ENCODE results near the gene PPP1R2.

Gene PPP1R2

GRCh38 chr3:195554458-195554857, 11.3 kb upstream of the PPP1R2 start:
- Mint-ChIP-seq H3K4me1 (peaks cover 13% of the 10 kb centered on the region), H3K27ac (no peak overlapping the region), H3K36me3 (no peaks in the 10 kb centered on the region), H3K9me3 (no peaks in the 10 kb centered on the region), H3K27me3 (no peaks in the 10 kb centered on the region), H3K4me3 (no peak overlapping the region)
- ATAC-seq (ENCODE audit: low read depth), result no peak
- no peak for DNase-seq (ENCODE audit: low spot score in 2 of 2)

- Mint-ChIP-seq H3K9me3 (no peaks in the 10 kb centered on the region), H3K4me3 (no peak overlapping the region), H3K27me3 (no peaks in the 10 kb centered on the region), H3K4me1 (peaks cover 15% of the 10 kb centered on the region), H3K27ac (no peak overlapping the region), H3K36me3 (no peaks in the 10 kb centered on the region)
- no peak for DNase-seq (ENCODE audit: low spot score in 2 of 2)
- ATAC-seq (ENCODE audit: low read depth), result no peak
These were observed 10.1 kb upstream of the PPP1R2 start for GRCh38 chr3:195553268-195553667.

GRCh38 chr3:195551381-195551978, 8.4 kb upstream of the PPP1R2 start:
- Mint-ChIP-seq H3K9me3 (no peaks in the 10 kb centered on the region), H3K27ac (peak overlapping the region; percentile 73), H3K27me3 (no peaks in the 10 kb centered on the region), H3K4me3 (no peak overlapping the region), H3K36me3 (no peaks in the 10 kb centered on the region), H3K4me1 (peaks cover 23% of the 10 kb centered on the region)
- DNase-seq (ENCODE audit: low spot score in 2 of 2) (no peak), ATAC-seq (ENCODE audit: low read depth) (no peak)

- H3K36me3 Mint-ChIP-seq, result no peaks in the 10 kb centered on the region
- DNase-seq (ENCODE audit: low spot score in 2 of 2), result no peak
- H3K4me3 Mint-ChIP-seq, result no peak overlapping the region
- peak overlapping the region; percentile 89 for H3K27ac Mint-ChIP-seq
- H3K9me3 Mint-ChIP-seq, result no peaks in the 10 kb centered on the region
- peaks cover 28% of the 10 kb centered on the region for H3K4me1 Mint-ChIP-seq
- no peaks in the 10 kb centered on the region for H3K27me3 Mint-ChIP-seq
- ATAC-seq (ENCODE audit: low read depth), result no peak
These were observed 7.6 kb upstream of the PPP1R2 start for GRCh38 chr3:195550723-195551122.

GRCh38 chr3:195549931-195550519, 6.9 kb upstream of the PPP1R2 start:
- ATAC-seq (ENCODE audit: low read depth) (peak; percentile 85), DNase-seq (ENCODE audit: low spot score in 2 of 2) (peak; percentile 19 to 29)
- Mint-ChIP-seq H3K4me1 (peaks cover 30% of the 10 kb centered on the region), H3K27me3 (no peaks in the 10 kb centered on the region), H3K4me3 (peak overlapping the region; percentile 72), H3K36me3 (no peaks in the 10 kb centered on the region), H3K27ac (peak overlapping the region; percentile 89), H3K9me3 (no peaks in the 10 kb centered on the region)

GRCh38 chr3:195548987-195549386, 5.9 kb upstream of the PPP1R2 start:
- DNase-seq (ENCODE audit: low spot score in 2 of 2) (no peak), ATAC-seq (ENCODE audit: low read depth) (no peak)
- no peaks in the 10 kb centered on the region for H3K36me3 Mint-ChIP-seq
- H3K4me1 Mint-ChIP-seq, result peaks cover 34% of the 10 kb centered on the region
- H3K9me3 Mint-ChIP-seq, result no peaks in the 10 kb centered on the region
- no peak overlapping the region for H3K4me3 Mint-ChIP-seq
- no peaks in the 10 kb centered on the region for H3K27me3 Mint-ChIP-seq
- H3K27ac Mint-ChIP-seq, result no peak overlapping the region

- DNase-seq (ENCODE audit: low spot score in 2 of 2) (no peak), ATAC-seq (ENCODE audit: low read depth) (no peak)
- no peaks in the 10 kb centered on the region for H3K36me3 Mint-ChIP-seq
- H3K4me1 Mint-ChIP-seq, result peaks cover 34% of the 10 kb centered on the region
- H3K4me3 Mint-ChIP-seq, result no peak overlapping the region
- H3K27me3 Mint-ChIP-seq, result no peaks in the 10 kb centered on the region
- no peak overlapping the region for H3K27ac Mint-ChIP-seq
- H3K9me3 Mint-ChIP-seq, result no peaks in the 10 kb centered on the region
These were observed 5.4 kb upstream of the PPP1R2 start for GRCh38 chr3:195548501-195548900.

- no peaks in the 10 kb centered on the region for H3K27me3 Mint-ChIP-seq
- H3K9me3 Mint-ChIP-seq, result no peaks in the 10 kb centered on the region
- ATAC-seq (ENCODE audit: low read depth) (no peak), DNase-seq (ENCODE audit: low spot score in 2 of 2) (no peak)
- no peaks in the 10 kb centered on the region for H3K36me3 Mint-ChIP-seq
- H3K4me3 Mint-ChIP-seq, result no peak overlapping the region
- no peak overlapping the region for H3K27ac Mint-ChIP-seq
- peaks cover 33% of the 10 kb centered on the region for H3K4me1 Mint-ChIP-seq
These were observed 4.9 kb upstream of the PPP1R2 start for GRCh38 chr3:195548006-195548405.

DNA sequence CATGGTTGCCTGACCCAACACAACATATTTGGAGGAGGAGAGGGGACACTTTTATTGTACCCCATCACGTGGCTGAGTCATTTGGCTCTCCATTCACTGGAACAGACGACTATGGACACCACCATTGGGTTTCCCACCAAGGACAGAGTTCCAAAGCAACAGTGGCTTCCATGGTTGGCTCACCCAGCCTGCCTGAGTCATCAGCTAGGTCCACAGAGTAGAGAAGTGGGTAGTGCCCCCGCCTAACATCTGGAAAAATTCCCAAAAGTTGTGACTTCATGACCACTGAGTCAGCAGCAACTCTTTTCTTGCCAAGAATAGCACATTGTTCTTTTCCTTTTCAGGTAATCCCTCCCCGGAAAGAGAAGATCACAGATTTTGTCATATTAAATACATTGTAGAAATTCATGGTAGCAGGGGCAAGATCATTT, 3.0 kb upstream of the PPP1R2 start:
- Mint-ChIP-seq H3K27me3 (no peaks in the 10 kb centered on the region), H3K36me3 (no peaks in the 10 kb centered on the region), H3K4me1 (peaks cover 33% of the 10 kb centered on the region), H3K9me3 (no peaks in the 10 kb centered on the region), H3K4me3 (no peak overlapping the region), H3K27ac (no peak overlapping the region)
- ATAC-seq (ENCODE audit: low read depth), result no peak
- DNase-seq (ENCODE audit: low spot score in 2 of 2), result no peak

DNA sequence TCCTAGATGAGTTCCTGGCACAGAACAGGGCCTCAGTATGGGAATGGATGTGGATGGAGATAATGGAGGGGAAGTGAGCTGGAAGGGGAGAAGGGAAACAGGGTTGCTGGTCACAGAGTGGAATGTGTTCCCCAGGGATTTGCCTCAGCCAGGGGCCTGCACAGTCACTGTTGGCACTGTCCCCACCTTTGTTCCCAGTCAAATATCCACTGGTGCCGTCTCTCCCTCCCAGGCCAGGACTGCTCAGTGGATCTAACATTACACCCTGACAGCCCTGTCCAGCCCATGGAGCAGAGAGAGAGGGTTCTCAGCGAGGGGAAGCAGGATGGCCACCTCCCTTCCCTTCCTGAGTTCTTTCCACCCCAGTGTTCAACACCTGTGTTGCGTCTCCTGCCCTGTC, 1.5 kb upstream of the PPP1R2 start:
- no peaks in the 10 kb centered on the region for H3K36me3 Mint-ChIP-seq
- DNase-seq (ENCODE audit: low spot score in 2 of 2) (no peak), ATAC-seq (ENCODE audit: low read depth) (no peak)
- no peaks in the 10 kb centered on the region for H3K27me3 Mint-ChIP-seq
- no peaks in the 10 kb centered on the region for H3K9me3 Mint-ChIP-seq
- peak overlapping the region; percentile 88 for H3K4me3 Mint-ChIP-seq
- no peak overlapping the region for H3K27ac Mint-ChIP-seq
- peaks cover 41% of the 10 kb centered on the region for H3K4me1 Mint-ChIP-seq

DNA sequence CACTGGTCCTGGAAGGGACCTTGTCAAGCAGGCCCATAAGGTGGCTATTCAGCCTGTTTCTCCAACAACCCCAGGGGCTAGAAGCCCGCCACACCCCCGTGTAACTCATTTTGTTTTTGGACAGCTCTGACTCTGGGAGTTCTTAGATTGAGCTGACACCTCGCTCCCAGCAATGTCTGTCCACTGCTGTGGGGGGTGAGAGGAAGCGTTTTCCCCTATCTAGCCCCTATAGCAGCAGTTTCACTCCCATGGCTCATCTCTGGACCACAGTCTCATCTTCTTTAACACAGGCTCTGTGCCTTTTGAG, 1.1 kb upstream of the PPP1R2 start:
- Mint-ChIP-seq H3K9me3 (no peaks in the 10 kb centered on the region), H3K4me1 (peaks cover 46% of the 10 kb centered on the region), H3K27me3 (no peaks in the 10 kb centered on the region), H3K27ac (peak overlapping the region; percentile 95), H3K36me3 (no peaks in the 10 kb centered on the region), H3K4me3 (peak overlapping the region; percentile 88)
- ATAC-seq (ENCODE audit: low read depth), result no peak
- DNase-seq (ENCODE audit: low spot score in 2 of 2), result no peak

GRCh38 chr3:195543500-195544229, 540 bp upstream of the PPP1R2 start:
- H3K9me3 Mint-ChIP-seq, result no peaks in the 10 kb centered on the region
- ATAC-seq (ENCODE audit: low read depth) (no peak), DNase-seq (ENCODE audit: low spot score in 2 of 2) (no peak)
- peak overlapping the region; percentile 88 for H3K4me3 Mint-ChIP-seq
- no peaks in the 10 kb centered on the region for H3K36me3 Mint-ChIP-seq
- H3K27ac Mint-ChIP-seq, result peak overlapping the region; percentile 95
- no peaks in the 10 kb centered on the region for H3K27me3 Mint-ChIP-seq
- peaks cover 48% of the 10 kb centered on the region for H3K4me1 Mint-ChIP-seq

GRCh38 chr3:195542316-195542697, 818 bp downstream of the PPP1R2 start:
- H3K27me3 Mint-ChIP-seq, result no peaks in the 10 kb centered on the region
- H3K27ac Mint-ChIP-seq, result peak overlapping the region; percentile 95
- DNase-seq (ENCODE audit: low spot score in 2 of 2) (peak in 1 of 2 donors; percentile 43), ATAC-seq (ENCODE audit: low read depth) (peak; percentile 37)
- no peaks in the 10 kb centered on the region for H3K9me3 Mint-ChIP-seq
- H3K36me3 Mint-ChIP-seq, result no peaks in the 10 kb centered on the region
- H3K4me1 Mint-ChIP-seq, result peaks cover 46% of the 10 kb centered on the region
- peak overlapping the region; percentile 88 for H3K4me3 Mint-ChIP-seq

GRCh38 chr3:195540511-195540910, 2.6 kb downstream of the PPP1R2 start:
- H3K4me1 Mint-ChIP-seq, result peaks cover 39% of the 10 kb centered on the region
- peak overlapping the region; percentile 81 for H3K4me3 Mint-ChIP-seq
- peaks cover 3% of the 10 kb centered on the region for H3K36me3 Mint-ChIP-seq
- H3K27me3 Mint-ChIP-seq, result no peaks in the 10 kb centered on the region
- peak; percentile 26 for ATAC-seq (ENCODE audit: low read depth)
- no peak for DNase-seq (ENCODE audit: low spot score in 2 of 2)
- H3K9me3 Mint-ChIP-seq, result no peaks in the 10 kb centered on the region
- H3K27ac Mint-ChIP-seq, result peak overlapping the region; percentile 83

GRCh38 chr3:195540027-195540426, 3.1 kb downstream of the PPP1R2 start:
- Mint-ChIP-seq H3K4me1 (peaks cover 44% of the 10 kb centered on the region), H3K27me3 (no peaks in the 10 kb centered on the region), H3K27ac (peak overlapping the region; percentile 83), H3K4me3 (peak overlapping the region; percentile 81), H3K36me3 (peaks cover 8% of the 10 kb centered on the region), H3K9me3 (no peaks in the 10 kb centered on the region)
- ATAC-seq (ENCODE audit: low read depth), result no peak
- no peak for DNase-seq (ENCODE audit: low spot score in 2 of 2)

Measured in memory B cell (primary cell).